Measurements from ENCODE around the gene CELA3B. TPM values are rescaled to one million over a fixed set of nuclear protein-coding genes. Genes with fewer than 3 reads are reported as not detected.
"Not testable (repeated sequence)": the region's sequence is repeated elsewhere in the genome, so short reads cannot be mapped to it uniquely, and the experiment has no call there.

Gene CELA3B, protein sequence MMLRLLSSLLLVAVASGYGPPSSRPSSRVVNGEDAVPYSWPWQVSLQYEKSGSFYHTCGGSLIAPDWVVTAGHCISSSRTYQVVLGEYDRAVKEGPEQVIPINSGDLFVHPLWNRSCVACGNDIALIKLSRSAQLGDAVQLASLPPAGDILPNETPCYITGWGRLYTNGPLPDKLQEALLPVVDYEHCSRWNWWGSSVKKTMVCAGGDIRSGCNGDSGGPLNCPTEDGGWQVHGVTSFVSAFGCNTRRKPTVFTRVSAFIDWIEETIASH
- polyA plus RNA-seq (ENCODE audit: insufficient read length in 12 of 12): under 1 TPM in 5 of 12 donors, not detected in 7; 0.35 to 0.71 (median 0.65) TPM
- long read RNA-seq, donor 1: 0 reads
- long read RNA-seq, donor 2: 0 reads
- long read RNA-seq, donor 3: 0 reads
- long read RNA-seq, donor 4: 0 reads
- long read RNA-seq, donor 5: 0 reads
- long read RNA-seq, donor 6: 0 reads
- long read RNA-seq, donor 7: 0 reads
- long read RNA-seq, donor 8: 0 reads
- long read RNA-seq, donor 9: 0 reads
- long read RNA-seq, donor 10: 0 reads
- long read RNA-seq, donor 11: 0 reads

GRCh38 chr1:21976703-21977239 lies at the start of gene CELA3B:
CELA3B (plus strand) TSS chr1:21977022; CDS start chr1:21977040, 18 bp downstream.
- not testable (repeated sequence) for DNase-seq

DNA sequence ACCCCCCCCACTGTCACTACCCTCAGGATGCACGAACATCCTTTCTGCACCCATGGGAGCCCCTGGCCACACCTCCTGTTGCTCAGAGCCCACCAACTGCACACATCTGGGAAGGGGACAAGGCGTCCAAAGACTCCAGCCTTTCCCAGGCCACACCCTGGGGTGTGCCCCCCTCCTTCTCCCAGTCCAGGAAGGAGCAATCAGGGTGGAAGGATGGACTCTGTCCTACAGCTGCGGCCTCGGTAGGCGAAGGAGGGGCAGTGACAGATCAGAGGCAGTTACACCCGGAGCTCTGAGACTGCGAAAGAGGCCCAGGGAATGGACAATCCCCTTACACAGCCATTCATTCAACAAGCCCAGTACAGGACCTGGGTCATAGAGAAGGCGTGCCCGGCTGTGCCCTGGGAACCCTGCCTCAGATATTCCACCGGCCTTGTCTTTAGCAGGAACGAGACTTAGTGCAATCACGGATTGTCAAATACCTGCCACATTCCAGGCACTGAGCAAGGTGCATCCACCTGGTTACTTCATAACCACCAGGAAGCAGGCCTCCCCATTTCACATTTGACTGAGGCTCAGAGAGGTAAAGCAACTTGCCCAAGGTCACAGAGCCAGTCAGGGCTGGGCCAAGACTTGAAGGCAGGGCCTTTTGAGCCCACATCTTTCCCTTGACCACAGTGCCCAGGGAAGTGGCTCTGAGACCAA lies 49.1 kb upstream of the CELA3B start:
- no peak for DNase-seq

DNA sequence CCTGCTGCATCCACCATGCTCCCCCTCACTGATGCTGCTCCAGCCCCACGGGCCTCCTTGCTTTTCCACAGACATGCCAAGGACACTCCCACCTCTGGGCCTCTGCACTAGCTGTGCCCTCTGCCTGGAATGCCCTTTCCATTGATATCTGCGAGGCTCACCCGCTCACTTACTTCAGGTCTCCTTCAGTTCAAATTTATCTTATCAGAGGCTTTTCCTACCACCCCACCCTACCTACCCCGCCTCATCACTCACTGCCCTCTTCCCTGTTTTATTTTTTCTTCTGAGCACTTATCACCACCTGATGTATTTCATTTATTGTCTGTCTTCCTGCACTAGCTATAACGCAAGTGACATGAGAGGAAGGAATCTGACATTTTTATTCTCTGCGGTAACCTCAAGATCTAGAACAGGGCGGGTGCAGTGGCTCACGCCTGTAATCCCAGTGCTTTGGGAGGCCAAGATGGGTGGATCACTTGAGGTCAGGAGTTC lies 46.7 kb upstream of the CELA3B start:
- DNase-seq: no peak

- no peak for DNase-seq
Observed at GRCh38 chr1:21930629-21931170, 46.1 kb upstream of the CELA3B start.

DNA sequence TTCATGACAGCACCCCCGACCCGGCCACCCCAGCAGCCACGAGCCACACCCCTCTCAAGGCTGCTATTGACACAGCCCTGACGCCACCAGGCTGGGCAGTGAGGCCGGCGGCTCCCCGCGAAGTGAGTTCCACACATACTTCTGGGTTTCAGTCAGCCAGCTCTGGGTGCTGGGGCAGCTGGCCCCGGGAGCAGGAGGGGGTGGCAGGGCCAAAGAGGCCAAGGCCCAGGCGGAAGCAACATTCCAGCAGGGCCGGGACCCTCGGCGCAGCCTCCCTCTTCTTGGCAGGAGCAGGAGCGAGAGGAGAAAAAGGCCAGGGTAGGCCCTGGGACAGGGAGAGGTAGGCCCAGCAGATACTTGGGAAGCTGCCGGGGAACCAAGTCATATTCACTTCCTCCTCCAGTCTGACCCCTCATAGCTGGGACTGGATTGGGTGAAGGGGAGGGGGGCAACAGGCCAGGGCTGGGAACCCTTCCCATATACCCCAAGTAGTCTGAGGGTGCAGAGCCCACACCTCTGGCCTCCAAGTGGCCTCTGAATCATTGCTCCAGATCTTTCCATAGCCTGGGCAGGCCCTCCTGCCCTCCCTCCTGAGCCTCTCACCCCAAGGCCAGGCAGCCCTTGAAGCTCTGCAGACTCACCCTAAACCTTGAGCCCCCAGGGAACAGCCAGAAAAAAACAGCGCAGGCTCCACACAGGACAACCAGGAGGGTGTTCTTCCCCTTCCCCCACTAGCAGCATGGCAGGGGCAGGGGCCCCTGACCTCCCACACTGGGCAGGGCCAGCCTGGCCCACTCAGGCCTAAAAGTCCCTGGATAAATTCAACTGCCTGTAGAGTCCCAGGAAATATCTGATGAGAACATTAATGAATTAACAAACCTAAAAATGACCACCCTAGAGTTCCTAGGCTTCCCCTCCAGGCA lies 45.4 kb upstream of the CELA3B start:
- DNase-seq: no peak

DNA sequence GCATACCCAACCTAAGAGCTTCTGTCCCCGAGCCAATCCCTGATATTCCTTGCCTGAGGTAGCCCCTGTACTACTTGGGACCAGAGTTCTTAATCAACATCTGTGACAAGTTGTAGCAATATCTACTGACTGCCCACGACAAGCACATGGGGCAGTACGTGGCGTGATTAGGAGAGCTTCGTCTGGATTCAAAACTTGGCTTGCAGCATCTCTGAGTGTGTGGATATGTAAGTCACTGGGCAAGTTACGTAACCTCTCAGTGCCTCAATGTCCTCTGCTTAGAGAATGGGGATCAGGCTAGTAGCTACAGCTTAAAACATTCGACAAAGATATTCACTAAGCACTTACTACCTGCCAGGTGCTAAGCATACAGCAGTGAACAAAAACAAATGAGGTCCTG lies 44.7 kb upstream of the CELA3B start:
- DNase-seq: no peak

- DNase-seq: no peak
Observed at GRCh38 chr1:21933397-21934248, 43.2 kb upstream of the CELA3B start.

DNA sequence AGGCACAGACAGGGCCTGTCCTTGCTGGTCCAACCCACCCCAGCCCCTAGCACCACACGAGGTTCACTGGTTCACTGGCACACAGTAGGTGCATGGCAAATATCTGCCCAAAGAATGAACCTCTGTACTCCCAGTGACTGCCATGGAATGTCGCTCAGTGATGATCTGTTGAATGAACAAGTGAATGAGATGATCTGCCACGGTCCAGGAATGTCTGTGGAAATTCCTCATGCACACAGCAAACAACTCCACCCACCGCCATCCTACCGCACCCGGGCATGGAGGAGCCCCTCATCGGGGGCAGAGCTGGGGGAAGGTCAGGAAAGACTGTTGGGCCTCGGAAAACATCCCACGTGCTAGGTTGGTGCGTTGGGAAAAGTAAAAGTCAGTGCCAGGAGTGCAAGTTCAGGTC lies 41.4 kb upstream of the CELA3B start:
- no peak for DNase-seq

- no peak for DNase-seq
Observed at GRCh38 chr1:21935891-21936365, 40.9 kb upstream of the CELA3B start.

DNA sequence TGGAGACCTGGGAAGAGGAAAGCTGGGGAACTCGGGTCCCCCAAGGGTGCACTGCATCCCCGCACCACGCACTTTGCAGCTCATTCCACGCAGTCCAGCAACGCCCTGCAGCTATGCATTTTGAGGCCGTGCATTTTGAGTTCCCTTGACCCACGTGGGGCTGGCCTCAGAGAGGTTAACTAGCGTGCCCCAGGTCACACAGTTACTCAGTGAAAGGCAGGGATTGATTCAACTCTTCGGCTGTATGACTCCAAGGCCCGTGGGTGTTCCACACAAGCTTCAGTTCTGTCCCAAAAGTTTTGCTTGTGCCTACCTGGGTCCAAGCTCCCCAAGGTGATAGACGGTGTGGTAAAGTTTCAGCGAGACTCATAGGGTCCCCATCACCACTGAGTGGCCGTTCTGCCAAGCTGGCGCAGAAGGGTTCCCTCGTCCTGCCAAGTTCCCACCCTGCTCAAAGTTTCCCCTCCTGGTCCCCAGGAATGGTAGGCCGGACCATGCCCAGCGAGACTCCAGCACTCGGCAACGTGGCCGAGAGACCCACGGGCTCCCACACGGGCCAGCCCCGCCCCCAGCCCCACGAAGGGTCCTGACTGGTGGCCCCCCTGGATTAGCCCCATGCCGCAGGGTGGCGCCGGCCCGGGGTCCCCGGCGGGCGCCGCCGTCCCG lies 40.3 kb upstream of the CELA3B start:
- DNase-seq: no peak

DNA sequence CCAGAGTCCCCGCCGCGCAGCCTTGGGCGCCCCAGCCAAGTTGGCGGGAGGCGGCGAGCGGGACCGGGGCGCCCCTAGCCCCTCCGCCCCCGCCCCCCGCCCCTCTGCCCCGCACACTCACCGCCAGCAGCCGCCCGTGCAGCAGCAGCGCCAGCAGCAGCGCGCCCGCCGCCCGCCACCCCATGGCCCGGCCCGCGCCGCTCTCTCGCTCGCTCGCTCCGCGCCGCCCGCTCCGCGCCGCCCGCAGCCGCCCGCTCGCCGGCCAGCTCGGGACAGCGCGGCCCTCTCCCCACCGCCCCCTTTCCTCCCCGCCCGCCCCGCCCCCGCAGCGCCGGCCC lies 39.8 kb upstream of the CELA3B start, which contains the start of gene HSPG2:
TSS of gene HSPG2 (minus strand) at position 277 of the 338 bp plus-strand sequence. CDS start at position 184, 93 bp downstream.
- no peak for DNase-seq

GRCh38 chr1:21937372-21938121 lies 39.3 kb upstream of the CELA3B start:
- peak; percentile 73 for DNase-seq

DNA sequence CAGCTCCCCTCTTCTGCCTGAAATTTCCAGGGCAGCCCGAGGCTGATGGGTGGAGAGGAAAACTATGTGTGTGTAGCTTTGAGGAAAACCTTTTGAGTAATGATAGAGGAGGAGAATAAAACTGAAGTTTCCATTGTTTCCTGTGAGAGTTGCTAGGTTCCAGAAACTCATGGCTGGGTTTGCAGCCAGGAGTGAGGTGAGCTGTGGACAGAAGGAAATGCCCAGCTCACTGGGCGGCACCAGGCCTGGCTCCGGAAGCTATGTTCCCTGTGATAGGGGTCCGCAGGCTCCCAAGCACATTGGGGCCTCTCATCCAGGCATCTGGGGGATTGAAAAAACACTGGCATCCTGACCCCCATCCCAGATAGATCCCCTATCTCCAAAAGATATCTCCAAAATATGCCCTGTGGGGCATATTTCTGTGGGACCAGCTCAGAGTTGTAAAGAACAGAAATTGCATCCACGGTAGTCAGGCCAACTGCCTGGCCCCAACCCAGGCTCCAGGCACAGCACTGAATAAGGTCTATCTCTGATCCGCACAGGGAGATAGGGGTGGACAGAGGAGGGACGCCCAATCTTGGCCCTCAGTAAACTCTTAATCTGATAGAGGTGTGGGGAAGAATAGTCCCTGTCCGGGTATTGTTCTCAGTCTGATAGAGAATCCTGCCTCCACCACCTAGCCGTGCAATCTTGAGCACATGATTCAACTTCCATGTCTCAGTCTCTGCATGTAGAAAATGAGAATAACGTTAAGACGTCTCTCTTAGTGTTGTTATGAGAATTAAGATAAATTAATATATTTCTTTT lies 37.9 kb upstream of the CELA3B start:
- no peak for DNase-seq

DNA sequence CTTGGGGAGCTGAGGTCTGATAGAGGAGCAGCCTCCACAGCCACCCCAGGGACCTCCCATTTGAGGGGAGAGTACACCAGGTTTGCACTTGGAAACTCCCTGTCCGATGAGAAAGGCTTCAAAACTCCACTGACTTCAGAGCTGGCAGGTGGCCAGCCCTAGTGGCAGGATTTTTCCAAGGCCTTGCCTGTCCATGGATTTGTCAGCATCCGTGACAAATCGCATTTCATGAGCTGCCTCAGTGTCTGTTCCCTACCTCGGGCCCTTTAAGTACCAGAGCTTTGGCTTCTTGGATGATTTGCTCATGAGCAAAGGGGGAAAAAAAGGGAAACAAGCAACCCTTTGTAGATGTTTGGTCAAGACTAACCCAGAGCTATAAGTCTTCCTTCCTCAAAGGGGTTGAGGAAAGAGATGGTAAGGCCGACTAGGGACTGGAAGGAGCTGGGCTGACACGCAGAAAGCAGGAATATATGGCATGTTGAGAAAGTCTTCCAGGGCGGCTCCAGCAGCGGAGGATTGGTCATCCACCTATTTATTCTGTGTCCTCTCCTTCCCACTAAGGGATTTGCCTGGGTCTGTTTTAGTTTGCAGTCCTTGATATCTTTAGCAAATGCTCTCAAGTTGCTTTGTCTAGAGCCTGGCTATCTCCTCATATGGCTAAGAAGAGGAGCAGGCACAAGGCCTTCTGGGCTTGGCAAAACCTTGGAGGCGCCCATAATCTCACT lies 37.0 kb upstream of the CELA3B start:
- peak; percentile 87 for DNase-seq

GRCh38 chr1:21940492-21940891 lies 36.3 kb upstream of the CELA3B start:
- DNase-seq: no peak

- no peak for DNase-seq
Observed at GRCh38 chr1:21941370-21941769, 35.5 kb upstream of the CELA3B start.

- no peak for DNase-seq
Observed at GRCh38 chr1:21942464-21942863, 34.4 kb upstream of the CELA3B start.

Measured in muscle of arm (tissue), 14 donors.